ENCODE measurements around the gene ZNF490.

ZNF490 gene

GRCh38 chr19:12648088-12648487 is 37.5 kb upstream of the ZNF490 start:
- H3K4me3 ChIP-seq (ENCODE audit: low read depth, low read length), result no peak overlapping the region
- H3K27ac ChIP-seq (ENCODE audit: extremely low read depth, low read depth, low read length), result no peak overlapping the region
- POLR2A ChIA-PET, result interaction anchor here (0.6 to 1.4 kb wide), 2 partner anchors 11 to 79 kb away, joined by 3 to 4 read pairs; no protein-coding TSS in a partner anchor

GRCh38 chr19:12647490-12648071 is 37.0 kb upstream of the ZNF490 start:
- H3K4me3 ChIP-seq (ENCODE audit: low read depth, low read length), result no peak overlapping the region
- CTCF ChIA-PET, result no interaction called here

More at GRCh38 chr19:12648088-12648487, 37.5 kb upstream of the ZNF490 start:
- peaks cover 0 to 14% of the 10 kb centered on the region in 2 experiments; a peak in 1 of 3 replicates for H3K36me3 ChIP-seq (ENCODE audit: control insufficient read depth in 2 of 2, insufficient read depth in 1 of 2, low read length in 2 of 2)
- H3K9me3 ChIP-seq (ENCODE audit: control insufficient read depth, insufficient read depth, low read depth, low read length), result no peaks in the 10 kb centered on the region
- H3K4me1 ChIP-seq (ENCODE audit: control insufficient read depth, insufficient read depth, low read length), result no peaks in the 10 kb centered on the region
- CTCF ChIA-PET, result no interaction called here
- TF ChIP-seq RBAK (tag by site-specific recombination; IDR thresholded peaks at IDR 0.05), result no peak
- no peak for TF ChIP-seq ZFP41 (tag by site-specific recombination; IDR thresholded peaks at IDR 0.05; ENCODE audit: borderline replicate concordance)
- TF ChIP-seq ZNF473 (tag by site-specific recombination; IDR thresholded peaks at IDR 0.05), result no peak

More at GRCh38 chr19:12647490-12648071, 37.0 kb upstream of the ZNF490 start:
- TF ChIP-seq ZBTB44 (tag by site-specific recombination; IDR thresholded peaks at IDR 0.05), result no peak
- no peak for TF ChIP-seq ZNF433 (tag by site-specific recombination; IDR thresholded peaks at IDR 0.05; ENCODE audit: low read depth)
- TF ChIP-seq YY1 (tag by site-specific recombination; IDR thresholded peaks at IDR 0.05), result no peak
- no peak for TF ChIP-seq KLF17 (tag by site-specific recombination; IDR thresholded peaks at IDR 0.05)
- 0 out of 2 replicates have a peak, but pooled peaks have one; percentile 41 for TF ChIP-seq KLF9 (tag by site-specific recombination; IDR thresholded peaks at IDR 0.05; ENCODE audit: low read depth)
- peak; percentile 34; the same call in 1 of the 2 replicates for TF ChIP-seq SP3 (tag by site-specific recombination; IDR thresholded peaks at IDR 0.05)
- TF ChIP-seq ZNF449 (tag by site-specific recombination; IDR thresholded peaks at IDR 0.05), result peak; percentile 57; the same call in 1 of the 2 replicates
- no peak for TF ChIP-seq FEZF1 (tag by site-specific recombination; IDR thresholded peaks at IDR 0.05)
- no peak for TF ChIP-seq OVOL3 (tag by site-specific recombination; IDR thresholded peaks at IDR 0.05)
- TF ChIP-seq BCL11A (tag by site-specific recombination; IDR thresholded peaks at IDR 0.05; ENCODE audit: low read depth), result no peak
- peak; percentile 60; the same call in 1 of the 2 replicates for TF ChIP-seq KLF8 (tag by site-specific recombination; IDR thresholded peaks at IDR 0.05)
- no peak for TF ChIP-seq ZNF398 (tag by site-specific recombination; IDR thresholded peaks at IDR 0.05)
- peak; percentile 39; the same call in 1 of the 2 replicates for TF ChIP-seq SP2 (tag by site-specific recombination; IDR thresholded peaks at IDR 0.05)
- TF ChIP-seq ZNF239 (tag by site-specific recombination; IDR thresholded peaks at IDR 0.05), result no peak
- TF ChIP-seq ZNF426 (tag by site-specific recombination; IDR thresholded peaks at IDR 0.05), result no peak
- no peaks in the 10 kb centered on the region for H3K4me1 ChIP-seq (ENCODE audit: control insufficient read depth, insufficient read depth, low read length)
- POLR2A ChIA-PET, result interaction anchor here (0.6 to 1.4 kb wide), 2 partner anchors 11 to 79 kb away, joined by 3 to 4 read pairs; no protein-coding TSS in a partner anchor
- H3K27ac ChIP-seq (ENCODE audit: extremely low read depth, low read depth, low read length), result no peak overlapping the region
- no peaks in the 10 kb centered on the region for H3K9me3 ChIP-seq (ENCODE audit: control insufficient read depth, insufficient read depth, low read depth, low read length)
- H3K36me3 ChIP-seq (ENCODE audit: control insufficient read depth in 2 of 2, insufficient read depth in 1 of 2, low read length in 2 of 2), result peaks cover 0 to 14% of the 10 kb centered on the region in 2 experiments; a peak in 1 of 3 replicates
